Psoas muscle (tissue), 8 donors: Measurements from ENCODE around the gene JAKMIP1. TPM values are rescaled to one million over a fixed set of nuclear protein-coding genes. Genes with fewer than 3 reads are reported as not detected.

Source experiments
- ATAC-seq, 4 donors: fragments of 200-7000 bp; cut with Tn5 transposase; one replicate each; pipeline ENCODE4 v1.9.1; 2020; ENCODE audit warnings: moderate library complexity in 3 of 4, mild to moderate bottlenecking in 2 of 4
- DNase-seq, 2 donors: peaks; one replicate each; pipeline ENCODE4 v3.0.0-alpha.2; 2020
- H3K27ac ChIP-seq: fragments of 200-600 bp; one replicate; pipeline ENCODE4 v1.8.0; 2022
- H3K27me3 ChIP-seq, 3 donors: fragments of 200-600 bp in 1 of 3; one replicate each; pipeline versions ENCODE4 v1.6.1 to v1.8.0; 2013 to 2022; ENCODE audit warnings: low read length in 2 of 3, mild to moderate bottlenecking in 2 of 3, moderate library complexity in 1 of 3; ENCODE audit not compliant: insufficient read depth in 3 of 3
- H3K36me3 ChIP-seq, 2 donors: fragments of 200-600 bp in 1 of 2; one replicate each; pipeline versions ENCODE4 v1.6.1 to v1.8.0; 2013 to 2022; ENCODE audit warnings: low read depth in 1 of 2, mild to moderate bottlenecking in 1 of 2, moderate library complexity in 1 of 2; ENCODE audit not compliant: insufficient read depth in 1 of 2
- H3K4me1 ChIP-seq: fragments of 200-600 bp; one replicate; pipeline ENCODE4 v1.8.0; 2022
- H3K4me3 ChIP-seq: fragments of 200-600 bp; one replicate; pipeline ENCODE4 v1.8.0; 2022; ENCODE audit warnings: mild to moderate bottlenecking
- H3K9me3 ChIP-seq: fragments of 200-600 bp; one replicate; pipeline ENCODE4 v1.8.0; 2022
- WGBS, 3 donors: extraction: QIAGEN DNeasy Blood & Tissue Kit; methylation state at CpG; one replicate each; pipeline versions ENCODE4 v1.1.6 to v1.1.7; 2013; 5-methylcytosine and 5-hydroxymethylcytosine counted together
- intact Hi-C, 2 donors: fragments of 100-400 bp; cut with DNase I; formaldehyde crosslinking; loops; one replicate each; pipeline versions ENCODE4 v1.11.0 to v1.14.2; 2022
- polyA plus RNA-seq, 3 donors: library from polyadenylated mRNA; stranded (reverse); fragments of 200-250 nt; gene quantifications; one replicate each; pipeline ENCODE4 v1.2.3, GENCODE V29; 2013
- total RNA-seq, 4 donors: library from RNA; stranded (reverse); fragmentation: NEBNext Ultra II Directional in 2 of 4; extraction: Animal tissue kit (Norgen Biotek cat#: 25700) in 2 of 4; gene quantifications; one replicate each; pipeline versions ENCODE4 v1.2.1 to v1.2.4, GENCODE V29; 2021 to 2023
- TF ChIP-seq, protein P1 (sequence below): fragments of 200-600 bp; IDR thresholded peaks from one replicate; pipeline ENCODE4 v1.8.0; 2022; ENCODE audit warnings: antibody characterized with exemption
- donor health status: healthy with polysubstance abuse.
- donor health status: DM: no; HTN: no; CAD: no; lungs with moderate emphysema.
- donor health status: Bipolar disorder and iron deficiency.
- donor health status: healthy.
- donor health status: DM: yes; HTN: yes; CAD: no.
- donor health status: DM: no; HTN: no; CAD: no.
- donor health status: DM: no; HTN: no; CAD: no.
- donor health status: DM: yes; HTN: yes; CAD: no.

JAKMIP1 gene
- total and polyA plus RNA-seq, 7 donors = 0.04 TPM; not detected in 6

DNA sequence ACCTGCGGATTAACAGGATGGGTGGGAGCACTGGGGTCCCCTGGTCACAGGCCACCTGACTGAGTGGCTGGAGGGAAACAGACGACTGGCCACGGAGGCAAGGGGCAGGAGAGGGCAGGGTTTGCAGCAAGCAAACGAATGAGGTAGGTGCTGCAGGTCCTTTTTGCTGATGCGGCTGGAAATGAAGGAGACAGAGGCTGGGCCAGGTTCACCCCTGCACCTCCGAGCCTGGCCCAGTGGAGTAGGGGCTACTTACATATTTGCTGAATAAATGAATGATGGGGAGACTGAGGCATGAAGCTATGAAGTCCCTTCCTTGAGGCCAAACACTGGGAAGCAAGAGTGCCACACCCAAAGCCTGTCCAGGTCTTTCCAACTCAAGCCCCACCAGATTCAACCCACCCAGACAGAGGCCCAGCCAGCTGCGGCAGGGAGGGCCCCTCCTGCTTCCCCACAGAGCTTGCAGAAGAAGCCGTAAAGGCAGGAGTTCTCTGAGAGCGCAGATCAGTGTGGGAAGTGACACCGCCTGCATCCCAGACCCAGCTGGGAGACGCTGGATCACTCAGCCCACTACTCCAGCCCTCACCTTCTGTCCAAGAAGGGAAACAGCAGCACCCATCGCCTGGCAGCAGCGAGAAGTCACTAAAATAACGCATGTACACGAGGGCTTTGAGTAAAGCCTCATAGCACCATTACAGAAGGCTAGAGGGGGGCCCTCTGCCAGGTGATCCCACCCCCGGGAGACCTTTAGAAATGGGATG is 146.0 kb downstream of the JAKMIP1 start:
- 59 to 61% (median 61%) methylated on average over 16 of the region's 16 CpGs for WGBS, 3 donors

DNA sequence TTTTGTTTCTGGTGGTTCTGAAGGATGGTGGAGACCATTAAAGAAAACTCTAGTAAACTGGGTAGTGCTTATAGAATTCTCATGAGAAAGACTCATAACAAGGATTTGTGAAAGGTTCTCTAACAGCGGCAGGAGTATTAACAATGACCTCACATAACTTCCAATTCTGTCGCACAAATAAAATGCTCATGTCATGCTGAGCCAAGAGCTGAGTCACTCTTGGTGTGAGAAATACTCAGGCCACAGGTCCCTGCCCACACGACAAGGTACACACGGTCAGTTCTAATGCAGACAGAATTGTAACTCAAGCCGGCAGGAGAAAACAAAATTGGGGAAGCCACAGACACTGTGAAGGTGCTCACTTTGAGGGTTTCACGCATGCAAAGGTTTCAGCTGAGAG is 147.7 kb downstream of the JAKMIP1 start:
- Histone ChIP-seq H3K36me3 (no peaks in the 10 kb centered on the region), H3K27ac (no peak overlapping the region), H3K4me1 (no peaks in the 10 kb centered on the region), H3K27me3 (peaks cover 0 to 11% (median 2%) of the 10 kb centered on the region in 3 donors), H3K9me3 (peaks cover under 1% of the 10 kb centered on the region), H3K4me3 (no peak overlapping the region)
- intact Hi-C loops = no loop called here
- TF ChIP-seq, protein P1, sequence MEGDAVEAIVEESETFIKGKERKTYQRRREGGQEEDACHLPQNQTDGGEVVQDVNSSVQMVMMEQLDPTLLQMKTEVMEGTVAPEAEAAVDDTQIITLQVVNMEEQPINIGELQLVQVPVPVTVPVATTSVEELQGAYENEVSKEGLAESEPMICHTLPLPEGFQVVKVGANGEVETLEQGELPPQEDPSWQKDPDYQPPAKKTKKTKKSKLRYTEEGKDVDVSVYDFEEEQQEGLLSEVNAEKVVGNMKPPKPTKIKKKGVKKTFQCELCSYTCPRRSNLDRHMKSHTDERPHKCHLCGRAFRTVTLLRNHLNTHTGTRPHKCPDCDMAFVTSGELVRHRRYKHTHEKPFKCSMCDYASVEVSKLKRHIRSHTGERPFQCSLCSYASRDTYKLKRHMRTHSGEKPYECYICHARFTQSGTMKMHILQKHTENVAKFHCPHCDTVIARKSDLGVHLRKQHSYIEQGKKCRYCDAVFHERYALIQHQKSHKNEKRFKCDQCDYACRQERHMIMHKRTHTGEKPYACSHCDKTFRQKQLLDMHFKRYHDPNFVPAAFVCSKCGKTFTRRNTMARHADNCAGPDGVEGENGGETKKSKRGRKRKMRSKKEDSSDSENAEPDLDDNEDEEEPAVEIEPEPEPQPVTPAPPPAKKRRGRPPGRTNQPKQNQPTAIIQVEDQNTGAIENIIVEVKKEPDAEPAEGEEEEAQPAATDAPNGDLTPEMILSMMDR = no peak
- WGBS, 3 donors = 46 to 54% (median 47%) methylated on average over 6 of the region's 6 CpGs
- DNase-seq (no peak), ATAC-seq (no peak)

More for the DNA sequence above, 146.0 kb downstream of the JAKMIP1 start:
- no peak for DNase-seq
- H3K27me3 ChIP-seq = peaks cover 0 to 11% (median 2%) of the 10 kb centered on the region in 3 donors
- ATAC-seq = no peak
- intact Hi-C loops = no loop called here
- peaks cover 16% of the 10 kb centered on the region for H3K9me3 ChIP-seq
- H3K4me3 ChIP-seq = no peak overlapping the region
- H3K36me3 ChIP-seq = no peaks in the 10 kb centered on the region
- H3K27ac ChIP-seq = no peak overlapping the region
- H3K4me1 ChIP-seq = no peaks in the 10 kb centered on the region
- TF ChIP-seq, protein P1 = no peak

DNA sequence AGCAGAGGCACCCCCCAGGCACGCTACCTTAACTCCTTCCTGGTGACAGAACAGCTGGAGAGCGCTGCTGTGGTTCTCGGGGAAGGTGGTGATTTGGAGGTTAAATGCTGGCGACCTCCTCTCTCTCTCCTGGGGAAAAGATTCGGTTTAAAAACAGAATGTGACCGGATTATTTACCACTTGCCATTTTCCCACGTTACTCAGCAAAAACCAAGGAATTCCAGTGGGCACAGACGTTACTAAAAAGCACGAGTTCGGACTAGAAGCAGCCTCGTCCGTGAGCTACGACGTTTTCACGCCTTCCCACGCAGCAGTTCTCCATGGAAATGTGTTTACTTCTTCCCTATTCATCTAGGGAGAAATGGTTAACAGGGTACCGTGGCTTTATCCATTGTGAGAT is 149.8 kb downstream of the JAKMIP1 start:
- no peak overlapping the region for H3K27ac ChIP-seq
- no peak for DNase-seq
- no peaks in the 10 kb centered on the region for H3K9me3 ChIP-seq
- H3K36me3 ChIP-seq = no peaks in the 10 kb centered on the region
- no peak overlapping the region for H3K4me3 ChIP-seq
- TF ChIP-seq, protein P1 = no peak
- no peak for ATAC-seq
- intact Hi-C loops = no loop called here
- H3K27me3 ChIP-seq = peaks cover 0 to 11% (median 2%) of the 10 kb centered on the region in 3 donors
- no peaks in the 10 kb centered on the region for H3K4me1 ChIP-seq
- WGBS, 3 donors = 19 to 30% (median 21%) methylated on average over 17 of the region's 17 CpGs

DNA sequence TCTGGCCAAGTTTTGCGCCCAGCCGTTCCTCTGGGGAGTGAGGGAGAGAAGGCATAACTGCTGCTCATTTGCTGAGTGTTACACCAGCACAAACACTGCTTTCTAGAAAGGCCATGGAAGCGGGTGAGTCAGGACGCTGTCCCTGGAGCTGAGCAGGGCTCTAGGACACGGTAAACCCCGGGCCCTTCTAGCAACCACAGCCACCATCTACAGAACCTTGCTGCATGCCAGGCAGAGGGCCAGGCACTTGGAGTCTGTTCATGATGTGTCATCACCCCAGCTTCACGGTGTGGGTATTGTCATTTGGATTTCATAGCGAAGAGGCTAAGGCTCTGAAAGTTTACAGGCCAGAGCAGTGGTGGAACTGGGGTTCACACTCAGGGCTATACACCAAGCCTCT is 150.4 kb downstream of the JAKMIP1 start:
- H3K27ac ChIP-seq = no peak overlapping the region
- no peak overlapping the region for H3K4me3 ChIP-seq
- no peak for ATAC-seq
- TF ChIP-seq, protein P1 = no peak
- no peaks in the 10 kb centered on the region for H3K4me1 ChIP-seq
- H3K9me3 ChIP-seq = no peaks in the 10 kb centered on the region
- intact Hi-C loops = no loop called here
- H3K27me3 ChIP-seq = peaks cover 0 to 11% (median 2%) of the 10 kb centered on the region in 3 donors
- WGBS, 3 donors = 21 to 36% (median 29%) methylated on average over 8 of the region's 8 CpGs
- H3K36me3 ChIP-seq = no peaks in the 10 kb centered on the region
- DNase-seq = no peak
